Muscle layer of colon (tissue), 2 donors: ENCODE measurements around the gene CD19.

Source experiments
- H3K27ac ChIP-seq: one replicate; pipeline ENCODE4 v1.7.0; 2013; ENCODE audit warnings: low read depth, mild to moderate bottlenecking, low read length, moderate library complexity
- H3K27me3 ChIP-seq, 2 donors: one replicate each; pipeline ENCODE4 v1.7.0; 2013; ENCODE audit warnings: low read length in 2 of 2, mild to moderate bottlenecking in 2 of 2; ENCODE audit not compliant: insufficient read depth in 2 of 2, control insufficient read depth in 1 of 2
- H3K36me3 ChIP-seq: one replicate; pipeline ENCODE4 v1.7.0; 2013; ENCODE audit warnings: mild to moderate bottlenecking, low read length; ENCODE audit not compliant: insufficient read depth
- H3K4me1 ChIP-seq: one replicate; pipeline ENCODE4 v1.7.0; 2013; ENCODE audit warnings: mild to moderate bottlenecking, low read length; ENCODE audit not compliant: insufficient read depth
- H3K4me3 ChIP-seq, 2 donors: one replicate each; pipeline ENCODE4 v1.7.0; 2013; ENCODE audit warnings: low read length in 2 of 2, low read depth in 1 of 2, mild to moderate bottlenecking in 1 of 2, moderate library complexity in 1 of 2
- H3K9ac ChIP-seq: one replicate; pipeline ENCODE4 v1.7.0; 2013; ENCODE audit warnings: low read length
- H3K9me3 ChIP-seq: one replicate; pipeline ENCODE4 v1.7.0; 2013; ENCODE audit warnings: mild to moderate bottlenecking, low read length
- donor health status: abdominal sarcoma.
- donor health status: Adenocarcinoma of cecum.

CD19 gene

GRCh38 chr16:28985211-28986041 is 53.7 kb downstream of the CD19 start:
- Histone ChIP-seq H3K27me3 (no peaks in the 10 kb centered on the region), H3K9me3 (peaks cover 4% of the 10 kb centered on the region), H3K4me1 (no peaks in the 10 kb centered on the region), H3K4me3 (no peak overlapping the region), H3K27ac (no peak overlapping the region), H3K36me3 (peaks cover 45% of the 10 kb centered on the region), H3K9ac (no peak overlapping the region)

GRCh38 chr16:28986046-28986445 is 54.3 kb downstream of the CD19 start:
- no peak overlapping the region for H3K9ac ChIP-seq
- no peaks in the 10 kb centered on the region for H3K4me1 ChIP-seq
- H3K27me3 ChIP-seq, result no peaks in the 10 kb centered on the region
- no peak overlapping the region for H3K4me3 ChIP-seq
- H3K9me3 ChIP-seq, result peaks cover 4% of the 10 kb centered on the region
- no peak overlapping the region for H3K27ac ChIP-seq
- peaks cover 41% of the 10 kb centered on the region for H3K36me3 ChIP-seq

- no peak overlapping the region for H3K27ac ChIP-seq
- peaks cover 37% of the 10 kb centered on the region for H3K36me3 ChIP-seq
- peaks cover 4% of the 10 kb centered on the region for H3K9me3 ChIP-seq
- H3K4me3 ChIP-seq, result no peak overlapping the region
- H3K27me3 ChIP-seq, result no peaks in the 10 kb centered on the region
- no peaks in the 10 kb centered on the region for H3K4me1 ChIP-seq
- no peak overlapping the region for H3K9ac ChIP-seq
Measured at GRCh38 chr16:28986492-28986891, 54.7 kb downstream of the CD19 start.

- Histone ChIP-seq H3K4me1 (no peaks in the 10 kb centered on the region), H3K27ac (no peak overlapping the region), H3K9me3 (peaks cover 4% of the 10 kb centered on the region), H3K9ac (no peak overlapping the region), H3K27me3 (no peaks in the 10 kb centered on the region), H3K4me3 (no peak overlapping the region), H3K36me3 (peaks cover 28% of the 10 kb centered on the region)
Measured at GRCh38 chr16:28987170-28987853, 55.5 kb downstream of the CD19 start.
